Stimulated activated CD4-positive, alpha-beta T cell treated with anti-CD3 and anti-CD28 coated beads, Interleukin-4, amount 100 ng/mL, for 24 hours (primary cell): Measurements from ENCODE around the gene CARF.
A peak's percentile ranks its signal among the peaks of the same experiment; 100 is the strongest.
"Not testable (repeated sequence)": the region's sequence is repeated elsewhere in the genome, so short reads cannot be mapped to it uniquely, and the experiment has no call there.

ENCODE experiments used
- DNase-seq: peaks from one replicate; pipeline ENCODE4 v3.0.0-alpha.2; 2020

The CARF gene

GRCh38 chr2:202911512-202912341 lies at the start of gene CARF, which contains the start of gene WDR12:
CARF (plus strand) TSS chr2:202912275; CDS start chr2:202941903, 29,628 bp downstream.
WDR12 (minus strand) TSS chr2:202911673; CDS start chr2:202911476, 197 bp downstream.
- DNase-seq = peak; percentile 91

DNA sequence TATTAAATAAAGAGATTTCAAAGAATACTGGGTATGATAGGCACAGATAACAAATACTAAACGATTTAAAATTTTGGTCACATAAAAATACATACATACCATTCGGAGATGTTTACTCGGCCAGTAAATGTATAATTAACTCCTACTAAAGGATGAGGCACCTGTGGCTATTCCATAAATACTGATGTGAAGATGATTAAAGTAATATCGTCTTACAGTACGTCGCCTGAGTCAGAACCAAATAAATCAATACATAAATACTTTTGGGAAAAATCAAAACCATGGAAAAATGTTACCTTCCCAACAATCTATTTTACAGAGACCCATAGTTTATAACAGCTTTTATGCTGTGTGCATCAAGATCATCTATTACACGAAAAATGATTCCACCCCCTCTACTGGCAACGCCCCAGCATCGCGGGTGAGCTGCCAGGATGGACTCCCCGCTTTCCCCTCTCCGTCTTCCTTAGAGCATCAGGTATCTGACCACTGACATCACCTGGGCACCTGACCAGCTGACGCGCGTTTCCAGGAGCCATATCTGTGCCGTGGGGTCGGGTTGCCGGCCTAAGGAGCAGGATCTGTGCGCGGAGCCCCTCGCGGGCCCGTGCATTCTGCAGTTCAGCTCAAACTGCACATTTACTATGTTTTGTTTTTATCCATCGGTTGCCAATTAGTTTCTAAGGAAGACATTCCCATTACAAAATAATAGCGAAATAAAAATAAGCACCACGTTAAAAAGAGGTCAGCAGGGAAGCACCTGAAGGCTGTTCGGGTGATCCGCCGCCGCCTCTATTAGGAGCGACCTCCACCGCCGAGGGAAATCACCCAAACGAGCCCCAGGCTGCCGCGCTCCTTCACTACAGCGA lies 41.4 kb upstream of the CARF start:
- DNase-seq = peak; percentile 72

DNA sequence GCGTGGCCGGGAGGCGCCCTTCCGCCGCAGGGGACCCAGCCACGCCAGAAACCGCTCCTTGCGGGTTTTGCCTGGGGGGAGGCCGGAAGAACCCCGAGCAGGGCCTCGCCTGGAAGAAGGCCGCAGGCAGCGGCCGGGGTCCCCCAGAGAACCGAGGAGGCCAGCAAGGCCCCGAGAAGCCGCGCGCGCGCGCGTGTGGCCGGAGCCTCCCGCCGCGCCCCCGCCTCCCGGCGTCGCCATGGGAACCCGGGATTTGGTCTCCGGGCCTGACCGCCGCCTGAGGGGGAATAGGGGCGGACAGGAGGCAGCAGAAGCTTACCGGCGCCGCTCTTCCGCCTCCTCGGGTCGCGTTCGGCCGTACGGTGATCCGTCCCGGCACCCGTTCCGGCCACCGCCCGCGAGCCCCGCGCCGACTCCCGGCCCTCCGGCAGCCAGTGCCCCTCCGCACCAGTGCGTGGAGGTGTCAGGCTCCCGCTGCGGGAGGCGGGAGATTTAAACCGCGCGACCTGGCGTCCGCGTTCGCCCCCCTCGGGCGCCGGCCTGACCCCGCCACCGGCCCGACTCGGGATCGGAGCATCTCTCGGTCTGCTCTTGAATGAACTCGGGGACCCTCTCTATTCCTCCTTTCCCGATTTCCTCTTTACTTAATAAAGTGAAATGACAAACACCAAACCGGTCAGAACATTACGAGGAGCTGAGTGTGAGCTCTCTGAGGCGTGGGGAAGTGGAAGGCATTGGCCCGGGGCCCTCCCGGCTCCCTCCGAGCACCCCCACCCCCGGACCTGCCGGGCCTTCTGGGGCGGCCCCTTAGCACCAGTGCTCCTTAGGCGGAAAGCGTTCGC lies 40.6 kb upstream of the CARF start, which contains the start of gene ICA1L:
Gene ICA1L, minus strand, starts transcription at position 467 of the 842 bp plus-strand sequence. CDS start 42,757 bp downstream, outside the sequence.
- DNase-seq = peak; percentile 57

- DNase-seq = no peak
Measured at GRCh38 chr2:202877699-202878098, 34.4 kb upstream of the CARF start.

GRCh38 chr2:202881570-202881969 lies 30.5 kb upstream of the CARF start:
- no peak for DNase-seq

GRCh38 chr2:202883987-202884675 lies 27.9 kb upstream of the CARF start:
- no peak for DNase-seq

DNA sequence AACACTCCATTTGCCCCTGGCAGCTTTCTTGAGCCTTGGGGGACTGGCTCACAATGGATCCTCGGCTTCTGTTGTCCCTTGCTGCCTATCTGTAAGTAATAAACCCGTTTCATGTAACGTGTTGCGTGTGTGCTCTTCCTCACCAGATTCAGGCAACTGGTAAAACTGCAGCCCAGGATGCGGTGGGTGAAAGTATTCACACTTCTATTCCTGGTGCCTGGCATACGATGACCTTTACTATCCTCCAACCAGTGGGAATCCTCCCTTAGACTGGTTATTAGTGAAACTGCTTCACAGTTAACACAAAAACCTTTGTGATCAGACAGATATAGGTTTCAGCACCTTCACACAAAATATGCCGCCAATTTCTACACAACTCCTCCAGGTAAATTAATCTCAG lies 26.9 kb upstream of the CARF start:
- DNase-seq = no peak

DNA sequence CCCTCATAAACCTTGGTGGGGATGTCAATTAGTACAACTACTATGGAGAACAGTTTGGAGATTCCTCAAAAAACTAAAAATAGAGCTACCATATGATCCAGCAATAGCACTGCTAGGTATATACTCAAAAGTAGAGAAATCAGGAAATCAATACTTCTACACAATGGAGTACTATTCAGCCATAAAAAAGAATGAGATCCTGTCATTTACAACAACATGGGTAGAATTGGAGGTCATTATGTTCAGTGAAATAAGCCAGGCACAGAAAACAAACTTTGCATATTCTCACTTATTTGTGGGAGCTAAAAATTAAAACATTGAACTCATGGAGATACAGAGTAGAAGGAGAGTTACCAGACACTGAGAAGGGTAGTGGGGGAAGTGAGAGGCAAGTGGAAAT lies 6.6 kb upstream of the CARF start:
- not testable (repeated sequence) for DNase-seq

DNA sequence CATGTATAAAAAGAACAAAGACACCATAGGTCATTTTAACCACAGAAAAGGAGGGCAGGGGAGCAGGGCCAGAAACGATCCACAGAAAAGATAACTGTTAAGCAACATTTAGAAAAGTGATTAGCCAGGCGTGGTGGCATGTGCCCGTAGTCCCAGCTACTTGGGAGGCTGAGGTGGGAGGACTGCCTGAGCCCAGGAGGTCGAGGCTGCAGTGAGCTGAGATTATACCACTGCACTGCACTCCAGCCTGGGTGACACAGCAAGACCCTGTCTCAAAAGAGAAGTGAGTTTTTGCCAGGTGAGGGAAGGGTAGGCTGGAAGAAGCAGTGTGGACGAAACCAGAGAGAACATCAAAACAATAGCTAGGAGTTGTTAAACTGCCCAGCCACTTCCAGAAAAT lies 3.9 kb upstream of the CARF start:
- DNase-seq = no peak

DNA sequence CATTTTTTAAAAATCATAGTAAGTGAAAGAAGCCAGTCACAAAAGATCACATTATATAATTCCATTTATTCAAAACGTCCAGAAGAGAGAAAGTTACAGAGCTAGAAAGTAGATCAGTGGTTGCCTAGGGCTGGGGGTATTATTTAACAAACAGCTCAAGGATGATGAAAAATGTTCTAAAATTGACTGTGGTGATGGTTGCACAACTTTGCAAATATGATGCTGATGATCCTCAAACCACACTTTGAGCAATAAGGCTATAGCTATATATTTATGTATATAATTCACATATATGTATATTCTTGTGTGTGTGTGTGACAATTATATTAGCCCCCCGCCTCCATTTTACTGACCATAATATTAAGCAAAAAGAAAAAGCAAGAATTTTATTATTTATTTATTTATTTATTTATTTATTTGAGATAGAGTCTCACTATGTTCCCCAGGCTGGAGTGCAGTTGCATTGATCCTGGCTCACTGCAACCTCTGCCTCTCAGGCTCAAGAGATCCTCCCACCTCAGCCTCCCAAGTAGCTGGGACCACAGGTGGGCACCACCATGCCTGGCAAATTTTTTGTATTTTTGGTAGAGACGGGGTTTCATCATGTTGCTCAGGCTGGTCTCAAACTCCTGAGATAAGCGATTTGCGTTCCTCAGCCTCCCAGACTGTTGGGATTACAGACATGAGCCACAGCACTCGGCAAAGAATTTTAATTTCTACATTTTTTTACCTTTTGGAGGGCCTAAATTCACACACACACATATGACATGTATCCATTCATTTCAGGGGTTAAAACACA lies 2.5 kb upstream of the CARF start:
- no peak for DNase-seq

- DNase-seq = not testable (repeated sequence)
Measured at GRCh38 chr2:202910250-202910649, 1.8 kb upstream of the CARF start.

- DNase-seq = no peak
Measured at GRCh38 chr2:202910698-202911097, 1.4 kb upstream of the CARF start.

DNA sequence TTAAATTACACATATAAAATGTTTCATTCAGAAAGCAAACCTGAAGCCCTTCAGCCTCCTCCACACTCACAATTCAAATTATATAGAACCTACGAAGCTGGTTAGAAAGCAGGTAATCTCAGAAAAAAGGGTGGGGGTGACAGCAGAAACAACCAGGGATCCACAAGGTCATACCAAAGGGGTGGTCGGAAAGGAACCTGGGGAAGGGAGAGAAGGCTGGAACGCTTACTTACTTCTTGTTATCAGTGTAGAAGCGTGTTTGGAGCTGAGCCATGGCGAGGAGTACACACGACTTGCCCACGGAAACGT lies 918 bp upstream of the CARF start:
- no peak for DNase-seq

GRCh38 chr2:202912342-202913201 lies 497 bp downstream of the CARF start:
- DNase-seq = not testable (repeated sequence)

DNA sequence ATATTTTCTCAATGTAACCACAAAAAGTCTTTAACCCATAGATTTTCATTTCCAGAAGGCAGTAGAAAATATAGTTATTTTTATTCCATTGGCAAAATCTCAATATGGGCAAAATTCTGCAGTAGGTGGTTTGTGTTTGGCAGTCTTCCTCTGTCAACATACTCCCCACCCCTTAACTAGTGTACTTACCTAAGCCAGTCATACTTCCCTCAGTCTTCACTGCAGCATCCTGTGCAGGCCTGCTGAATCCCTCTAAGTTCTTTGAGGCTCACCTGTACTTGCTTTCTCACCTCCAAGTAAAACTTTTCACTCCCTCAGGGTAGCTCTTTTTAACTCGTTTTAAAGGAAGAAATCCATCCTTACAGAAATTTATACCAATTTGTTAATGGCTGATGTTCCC lies 6.8 kb downstream of the CARF start:
- no peak for DNase-seq

- no peak for DNase-seq
Measured at GRCh38 chr2:202932425-202933138, 20.5 kb downstream of the CARF start.

GRCh38 chr2:202933139-202933510 lies 21.1 kb downstream of the CARF start:
- DNase-seq = no peak

DNA sequence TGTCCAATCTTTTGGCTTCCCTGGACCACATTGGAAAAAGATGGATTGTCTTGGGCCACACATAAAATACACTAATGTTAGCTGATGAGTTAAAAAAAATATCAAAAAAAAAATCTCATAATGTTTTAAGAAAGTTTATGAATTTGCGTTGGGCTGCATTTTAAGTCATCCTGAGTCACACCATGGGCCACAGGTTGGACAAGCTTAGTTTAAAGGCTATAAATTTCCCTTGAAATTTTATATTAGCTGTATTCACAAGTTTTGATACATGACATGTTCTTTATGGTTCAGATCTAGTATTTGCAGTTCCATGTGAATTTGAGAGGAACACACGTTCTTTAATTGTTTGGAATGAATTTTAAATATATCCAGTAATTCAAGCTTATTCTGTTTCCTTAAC lies 21.9 kb downstream of the CARF start:
- no peak for DNase-seq

DNA sequence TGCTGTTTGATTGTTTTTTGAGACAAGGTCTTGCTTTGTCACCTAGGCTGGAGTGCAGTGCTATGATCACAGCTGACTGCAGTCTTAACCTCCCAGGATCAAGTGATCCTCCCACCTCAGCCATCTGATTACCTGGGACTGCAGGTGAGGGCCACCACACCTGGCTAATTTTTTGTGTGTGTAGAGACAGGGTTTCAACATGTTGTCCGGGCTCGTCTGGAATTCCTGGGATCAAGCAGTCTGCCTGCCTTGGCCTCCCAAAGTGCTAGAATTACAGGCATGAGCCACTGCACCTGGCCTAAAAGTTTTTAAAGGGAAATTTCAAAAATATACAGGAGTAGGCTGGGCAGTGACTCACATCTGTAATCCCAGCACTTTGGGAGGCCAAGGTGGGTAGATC lies 22.4 kb downstream of the CARF start:
- no peak for DNase-seq

GRCh38 chr2:202938960-202939359 lies 26.9 kb downstream of the CARF start:
- no peak for DNase-seq
